Gastroesophageal sphincter (tissue), 3 donors: ENCODE results near the gene UPB1.

Experiments
- EP300 ChIP-seq: sonication (generic); formaldehyde crosslinking; IDR thresholded peaks from one replicate; pipeline ENCODE4 v1.6.1; 2017; ENCODE audit warnings: antibody characterized with exemption, mild to moderate bottlenecking
- POLR2AphosphoS5 ChIP-seq: sonication (generic); formaldehyde crosslinking; IDR thresholded peaks from one replicate; pipeline ENCODE4 v1.6.1; 2017; ENCODE audit warnings: antibody characterized with exemption
- TF ChIP-seq, protein P1 (sequence below), 4 experiments: fragments of 200-600 bp in 2 of 4; fragments of 450-650 bp in 2 of 4; sonication (generic) in 1 of 4; IDR thresholded peaks; one replicate each; pipeline ENCODE4 v1.5.1; 2017 to 2019; ENCODE audit warnings: antibody characterized with exemption in 4 of 4, mild to moderate bottlenecking in 2 of 4, moderate library complexity in 2 of 4

GRCh38 chr22:24526191-24526590 lies 31.1 kb downstream of the UPB1 start:
- TF ChIP-seq, protein P1, sequence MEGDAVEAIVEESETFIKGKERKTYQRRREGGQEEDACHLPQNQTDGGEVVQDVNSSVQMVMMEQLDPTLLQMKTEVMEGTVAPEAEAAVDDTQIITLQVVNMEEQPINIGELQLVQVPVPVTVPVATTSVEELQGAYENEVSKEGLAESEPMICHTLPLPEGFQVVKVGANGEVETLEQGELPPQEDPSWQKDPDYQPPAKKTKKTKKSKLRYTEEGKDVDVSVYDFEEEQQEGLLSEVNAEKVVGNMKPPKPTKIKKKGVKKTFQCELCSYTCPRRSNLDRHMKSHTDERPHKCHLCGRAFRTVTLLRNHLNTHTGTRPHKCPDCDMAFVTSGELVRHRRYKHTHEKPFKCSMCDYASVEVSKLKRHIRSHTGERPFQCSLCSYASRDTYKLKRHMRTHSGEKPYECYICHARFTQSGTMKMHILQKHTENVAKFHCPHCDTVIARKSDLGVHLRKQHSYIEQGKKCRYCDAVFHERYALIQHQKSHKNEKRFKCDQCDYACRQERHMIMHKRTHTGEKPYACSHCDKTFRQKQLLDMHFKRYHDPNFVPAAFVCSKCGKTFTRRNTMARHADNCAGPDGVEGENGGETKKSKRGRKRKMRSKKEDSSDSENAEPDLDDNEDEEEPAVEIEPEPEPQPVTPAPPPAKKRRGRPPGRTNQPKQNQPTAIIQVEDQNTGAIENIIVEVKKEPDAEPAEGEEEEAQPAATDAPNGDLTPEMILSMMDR (IDR thresholded peaks at IDR 0.05) = no peak
- TF ChIP-seq EP300 (no peak), POLR2AphosphoS5 (no peak)
